GM21381 (cell line): ENCODE results near the gene MCC.

Experiments
- ATAC-seq: cut with Tn5 transposase; IDR thresholded peaks from one replicate; pipeline ENCODE4 v1.9.1; 2021; ENCODE audit warnings: mild to moderate bottlenecking, moderate library complexity; ENCODE audit not compliant: unreplicated experiment

Gene MCC

GRCh38 chr5:113373426-113373825, 114.8 kb downstream of the MCC start:
- no peak for ATAC-seq

- ATAC-seq: no peak
These were observed 116.5 kb downstream of the MCC start for GRCh38 chr5:113371721-113372196.

GRCh38 chr5:113367586-113367985, 120.7 kb downstream of the MCC start:
- ATAC-seq: no peak

GRCh38 chr5:113364466-113364865, 123.8 kb downstream of the MCC start:
- ATAC-seq: no peak

GRCh38 chr5:113361701-113362100, 126.6 kb downstream of the MCC start:
- ATAC-seq: no peak

GRCh38 chr5:113359419-113359818, 128.8 kb downstream of the MCC start:
- ATAC-seq: no peak

- no peak for ATAC-seq
These were observed 129.6 kb downstream of the MCC start for GRCh38 chr5:113358696-113359095.

- ATAC-seq: no peak
These were observed 130.4 kb downstream of the MCC start for GRCh38 chr5:113357696-113358476.

- ATAC-seq: no peak
These were observed 131.8 kb downstream of the MCC start for GRCh38 chr5:113356487-113356886.

GRCh38 chr5:113354055-113354454, 134.2 kb downstream of the MCC start:
- no peak for ATAC-seq

- ATAC-seq: no peak
These were observed 140.7 kb downstream of the MCC start for GRCh38 chr5:113347572-113347971.

- no peak for ATAC-seq
These were observed 143.0 kb downstream of the MCC start for GRCh38 chr5:113344973-113345940.

- no peak for ATAC-seq
These were observed 144.9 kb downstream of the MCC start for GRCh38 chr5:113343343-113343742.

- ATAC-seq: no peak
These were observed 147.7 kb downstream of the MCC start for GRCh38 chr5:113340537-113340936.

- no peak for ATAC-seq
These were observed 149.6 kb downstream of the MCC start for GRCh38 chr5:113338628-113339027.

- no peak for ATAC-seq
These were observed 150.5 kb downstream of the MCC start for GRCh38 chr5:113337515-113338415.

GRCh38 chr5:113336975-113337374, 151.3 kb downstream of the MCC start:
- no peak for ATAC-seq

- ATAC-seq: no peak
These were observed 154.8 kb downstream of the MCC start for GRCh38 chr5:113333411-113333810.

GRCh38 chr5:113331209-113331551, 157.1 kb downstream of the MCC start:
- no peak for ATAC-seq

GRCh38 chr5:113330533-113331208, 157.6 kb downstream of the MCC start:
- peak; percentile 79 for ATAC-seq
